ENCODE data around the gene ABCF2. TPM values are rescaled to one million over a fixed set of nuclear protein-coding genes. Genes with fewer than 3 reads are reported as not detected.

Gene ABCF2
- total and polyA plus RNA-seq, 2 of the 13 experiments (the other 11 are each of a cell fraction or from before 2014, with no cell fraction given), result 16.3 to 42.5 TPM

DNA sequence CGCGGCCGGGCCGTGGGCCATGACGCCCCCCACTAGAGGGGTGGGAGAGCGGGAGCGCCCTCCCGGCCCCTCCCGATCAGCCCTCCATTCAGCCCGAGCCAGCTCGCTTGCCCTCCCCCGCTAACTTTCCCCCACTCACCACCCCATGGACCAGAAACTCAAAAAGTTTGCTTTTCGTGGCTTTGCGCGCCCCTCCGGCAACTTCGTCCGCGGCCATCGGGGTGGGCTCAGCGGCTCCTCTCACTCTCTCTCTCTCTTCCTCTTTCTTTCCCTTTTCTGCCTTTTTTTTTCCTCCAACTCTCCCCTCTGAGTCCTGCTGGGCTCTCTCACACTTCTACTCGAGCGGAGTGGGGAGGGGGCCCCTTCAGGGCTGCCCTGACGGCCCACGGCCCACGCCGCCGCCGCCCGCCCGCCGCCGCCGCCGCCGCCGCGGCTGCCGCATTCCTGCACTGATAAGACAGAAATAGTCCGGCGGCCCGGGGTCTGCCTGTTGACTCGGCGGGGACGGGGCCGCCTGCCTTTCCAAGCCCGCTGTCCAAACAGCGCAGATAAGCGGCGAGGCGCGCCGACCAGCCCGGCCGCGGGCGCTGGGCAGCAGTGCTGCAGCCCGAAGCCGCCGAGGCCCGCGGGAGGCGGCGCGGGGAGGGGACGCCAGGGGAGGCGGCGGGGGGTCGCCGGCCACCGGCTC, 21.5 kb upstream of the ABCF2 start, which contains the start of gene SMARCD3 (continued):
- TF ChIP-seq, protein P1, sequence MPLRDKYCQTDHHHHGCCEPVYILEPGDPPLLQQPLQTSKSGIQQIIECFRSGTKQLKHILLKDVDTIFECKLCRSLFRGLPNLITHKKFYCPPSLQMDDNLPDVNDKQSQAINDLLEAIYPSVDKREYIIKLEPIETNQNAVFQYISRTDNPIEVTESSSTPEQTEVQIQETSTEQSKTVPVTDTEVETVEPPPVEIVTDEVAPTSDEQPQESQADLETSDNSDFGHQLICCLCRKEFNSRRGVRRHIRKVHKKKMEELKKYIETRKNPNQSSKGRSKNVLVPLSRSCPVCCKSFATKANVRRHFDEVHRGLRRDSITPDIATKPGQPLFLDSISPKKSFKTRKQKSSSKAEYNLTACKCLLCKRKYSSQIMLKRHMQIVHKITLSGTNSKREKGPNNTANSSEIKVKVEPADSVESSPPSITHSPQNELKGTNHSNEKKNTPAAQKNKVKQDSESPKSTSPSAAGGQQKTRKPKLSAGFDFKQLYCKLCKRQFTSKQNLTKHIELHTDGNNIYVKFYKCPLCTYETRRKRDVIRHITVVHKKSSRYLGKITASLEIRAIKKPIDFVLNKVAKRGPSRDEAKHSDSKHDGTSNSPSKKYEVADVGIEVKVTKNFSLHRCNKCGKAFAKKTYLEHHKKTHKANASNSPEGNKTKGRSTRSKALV (CRISPR knock-in tag; IDR thresholded peaks at IDR 0.05), result peak; percentile 86; the same call in 1 of the 2 replicates
- TF ChIP-seq ZNF777 (CRISPR knock-in tag; IDR thresholded peaks at IDR 0.05) (0 out of 2 replicates have a peak, but pooled peaks have one; percentile 59), ZNF839 (CRISPR knock-in tag; IDR thresholded peaks at IDR 0.05; ENCODE audit: borderline replicate concordance) (no peak), KDM5A (IDR thresholded peaks at IDR 0.05; ENCODE audit: borderline replicate concordance, low read length) (no peak), ZNF710 (CRISPR knock-in tag; IDR thresholded peaks at IDR 0.05; ENCODE audit: borderline replicate concordance) (0 out of 2 replicates have a peak, but pooled peaks have one; percentile 7), MIER2 (CRISPR knock-in tag; IDR thresholded peaks at IDR 0.05) (no peak), ZNF614 (CRISPR knock-in tag; IDR thresholded peaks at IDR 0.05; ENCODE audit: borderline replicate concordance) (no peak), HOXA5 (CRISPR knock-in tag; IDR thresholded peaks at IDR 0.05) (0 out of 2 replicates have a peak, but pooled peaks have one; percentile 37), ZNF687 (CRISPR knock-in tag; IDR thresholded peaks at IDR 0.05) (0 out of 2 replicates have a peak, but pooled peaks have one; percentile 36)
- TF ChIP-seq, protein P2, sequence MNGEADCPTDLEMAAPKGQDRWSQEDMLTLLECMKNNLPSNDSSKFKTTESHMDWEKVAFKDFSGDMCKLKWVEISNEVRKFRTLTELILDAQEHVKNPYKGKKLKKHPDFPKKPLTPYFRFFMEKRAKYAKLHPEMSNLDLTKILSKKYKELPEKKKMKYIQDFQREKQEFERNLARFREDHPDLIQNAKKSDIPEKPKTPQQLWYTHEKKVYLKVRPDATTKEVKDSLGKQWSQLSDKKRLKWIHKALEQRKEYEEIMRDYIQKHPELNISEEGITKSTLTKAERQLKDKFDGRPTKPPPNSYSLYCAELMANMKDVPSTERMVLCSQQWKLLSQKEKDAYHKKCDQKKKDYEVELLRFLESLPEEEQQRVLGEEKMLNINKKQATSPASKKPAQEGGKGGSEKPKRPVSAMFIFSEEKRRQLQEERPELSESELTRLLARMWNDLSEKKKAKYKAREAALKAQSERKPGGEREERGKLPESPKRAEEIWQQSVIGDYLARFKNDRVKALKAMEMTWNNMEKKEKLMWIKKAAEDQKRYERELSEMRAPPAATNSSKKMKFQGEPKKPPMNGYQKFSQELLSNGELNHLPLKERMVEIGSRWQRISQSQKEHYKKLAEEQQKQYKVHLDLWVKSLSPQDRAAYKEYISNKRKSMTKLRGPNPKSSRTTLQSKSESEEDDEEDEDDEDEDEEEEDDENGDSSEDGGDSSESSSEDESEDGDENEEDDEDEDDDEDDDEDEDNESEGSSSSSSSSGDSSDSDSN (CRISPR knock-in tag; IDR thresholded peaks at IDR 0.05), result peak; percentile 67; the same call in 1 of the 2 replicates
- TF ChIP-seq, protein P3, sequence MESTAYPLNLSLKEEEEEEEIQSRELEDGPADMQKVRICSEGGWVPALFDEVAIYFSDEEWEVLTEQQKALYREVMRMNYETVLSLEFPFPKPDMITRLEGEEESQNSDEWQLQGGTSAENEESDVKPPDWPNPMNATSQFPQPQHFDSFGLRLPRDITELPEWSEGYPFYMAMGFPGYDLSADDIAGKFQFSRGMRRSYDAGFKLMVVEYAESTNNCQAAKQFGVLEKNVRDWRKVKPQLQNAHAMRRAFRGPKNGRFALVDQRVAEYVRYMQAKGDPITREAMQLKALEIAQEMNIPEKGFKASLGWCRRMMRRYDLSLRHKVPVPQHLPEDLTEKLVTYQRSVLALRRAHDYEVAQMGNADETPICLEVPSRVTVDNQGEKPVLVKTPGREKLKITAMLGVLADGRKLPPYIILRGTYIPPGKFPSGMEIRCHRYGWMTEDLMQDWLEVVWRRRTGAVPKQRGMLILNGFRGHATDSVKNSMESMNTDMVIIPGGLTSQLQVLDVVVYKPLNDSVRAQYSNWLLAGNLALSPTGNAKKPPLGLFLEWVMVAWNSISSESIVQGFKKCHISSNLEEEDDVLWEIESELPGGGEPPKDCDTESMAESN (CRISPR knock-in tag; conservative IDR thresholded peaks at IDR 0.05), result 0 out of 2 replicates have a peak, but pooled peaks have one; percentile 28
